HepG2 (cell line): ENCODE data around the gene DELE1. TPM values are rescaled to one million over a fixed set of nuclear protein-coding genes. Genes with fewer than 3 reads are reported as not detected.
A peak's percentile ranks its signal among the peaks of the same experiment; 100 is the strongest.

Source experiments
- ATF2 ChIP-seq: sonication (generic); formaldehyde crosslinking; IDR thresholded peaks from 2 replicates; pipeline ENCODE4 v1.4.0; 2020; ENCODE audit warnings: missing genetic modification reagents
- BORCS8-MEF2B ChIP-seq: sonication (generic); formaldehyde crosslinking; IDR thresholded peaks from 2 replicates; pipeline ENCODE4 v1.8.0; 2022; ENCODE audit warnings: mild to moderate bottlenecking, missing genetic modification reagents
- CHD2 ChIP-seq: IDR thresholded peaks from 2 replicates; pipeline ENCODE4 v1.6.1; 2011; ENCODE audit warnings: low read depth, low read length, improper control_type of control experiment
- E2F1 ChIP-seq: sonication (generic); formaldehyde crosslinking; IDR thresholded peaks from 2 replicates; pipeline ENCODE4 v1.5.0; 2020; ENCODE audit warnings: missing genetic modification reagents
- ELF4 ChIP-seq: sonication (generic); formaldehyde crosslinking; IDR thresholded peaks from 2 replicates; pipeline ENCODE4 v1.5.0; 2020; ENCODE audit warnings: missing genetic modification reagents, mild to moderate bottlenecking, moderate library complexity, borderline replicate concordance
- GATAD2A ChIP-seq: IDR thresholded peaks from 2 replicates; pipeline ENCODE4 v1.6.1; 2016
- HMGXB3 ChIP-seq: sonication (generic); formaldehyde crosslinking; IDR thresholded peaks from 2 replicates; pipeline ENCODE4 v1.4.0; 2020; ENCODE audit warnings: missing genetic modification reagents, borderline replicate concordance
- KLF13 ChIP-seq: sonication (generic); formaldehyde crosslinking; IDR thresholded peaks from 2 replicates; pipeline ENCODE4 v1.4.0; 2020; ENCODE audit warnings: mild to moderate bottlenecking, missing genetic modification reagents
- MEIS1 ChIP-seq: sonication (generic); formaldehyde crosslinking; IDR thresholded peaks from 2 replicates; pipeline ENCODE4 v1.9.0; 2021; ENCODE audit warnings: mild to moderate bottlenecking, missing genetic modification reagents, moderate library complexity, borderline replicate concordance
- MIER2 ChIP-seq: IDR thresholded peaks from 2 replicates; pipeline ENCODE4 v1.6.1; 2016; ENCODE audit warnings: missing biosample characterization, missing genetic modification reagents
- NFRKB ChIP-seq: fragments of 450-650 bp; IDR thresholded peaks from 2 replicates; pipeline ENCODE4 v1.6.1; 2017
- NFYB ChIP-seq: sonication (generic); formaldehyde crosslinking; IDR thresholded peaks from 2 replicates; pipeline ENCODE4 v1.4.0; 2020; ENCODE audit warnings: missing genetic modification reagents
- RFXAP ChIP-seq: sonication (generic); formaldehyde crosslinking; IDR thresholded peaks from 2 replicates; pipeline ENCODE4 v1.4.0; 2020; ENCODE audit warnings: missing genetic modification reagents, borderline replicate concordance
- SNAPC5 ChIP-seq: sonication (generic); formaldehyde crosslinking; IDR thresholded peaks from 2 replicates; pipeline ENCODE4 v1.8.1; 2023; ENCODE audit warnings: mild to moderate bottlenecking, missing genetic modification reagents, borderline replicate concordance
- SP5 ChIP-seq: IDR thresholded peaks from 2 replicates; pipeline ENCODE4 v1.6.1; 2016; ENCODE audit warnings: low read depth, borderline replicate concordance
- SPEN ChIP-seq: sonication (generic); formaldehyde crosslinking; IDR thresholded peaks from 2 replicates; pipeline ENCODE4 v1.5.1; 2020; ENCODE audit warnings: low read depth, mild to moderate bottlenecking, missing genetic modification reagents
- TARDBP ChIP-seq: sonication (generic); formaldehyde crosslinking; IDR thresholded peaks from 2 replicates; pipeline ENCODE4 v1.8.0; 2022; ENCODE audit warnings: mild to moderate bottlenecking, missing genetic modification reagents
- ZNF501 ChIP-seq: sonication (generic); formaldehyde crosslinking; IDR thresholded peaks from 2 replicates; pipeline ENCODE4 v1.5.1; 2020; ENCODE audit warnings: mild to moderate bottlenecking, moderate library complexity, missing genetic modification reagents
- ZNF556 ChIP-seq: sonication (generic); formaldehyde crosslinking; IDR thresholded peaks from 2 replicates; pipeline ENCODE4 v1.4.0; 2020; ENCODE audit warnings: mild to moderate bottlenecking, missing genetic modification reagents, borderline replicate concordance
- ZNF746 ChIP-seq: sonication (generic); formaldehyde crosslinking; IDR thresholded peaks from 2 replicates; pipeline ENCODE4 v1.8.0; 2022; ENCODE audit warnings: mild to moderate bottlenecking, missing genetic modification reagents
- ZNF768 ChIP-seq: sonication (generic); formaldehyde crosslinking; IDR thresholded peaks from 2 replicates; pipeline ENCODE4 v1.4.0; 2020; ENCODE audit warnings: missing genetic modification reagents
- polyA plus RNA-seq, 8 experiments: library from polyadenylated mRNA; depleted of rRNA in 3 of 8; stranded (reverse) in 7 of 8; unstranded in 1 of 8; fragments of >200 nt; fragmentation: Illumina TruSeq in 4 of 8; extraction: Trizol in 4 of 8; gene quantifications; 2 replicates each; pipeline versions ENCODE4 v1.2.1 to v1.2.3, GENCODE V29; 2011 to 2016; ENCODE audit warnings: low read depth in 4 of 8, missing spikeins in 1 of 8, mixed read lengths in 1 of 8; ENCODE audit not compliant: insufficient read depth in 1 of 8
- total RNA-seq, 5 experiments: library from RNA; depleted of rRNA; stranded (reverse); fragments of >200 nt; fragmentation: Illumina TruSeq; extraction: Trizol; gene quantifications; 2 replicates each; pipeline ENCODE4 v1.2.3, GENCODE V29; 2016; ENCODE audit warnings: low read depth in 1 of 5

DELE1 gene
- total and polyA plus RNA-seq, 2 of the 13 experiments (the other 11 are each of a cell fraction or from before 2014, with no cell fraction given): 57.5 to 90.3 TPM

GRCh38 chr5:141960449-141961323 is 37.0 kb downstream of the DELE1 start (continued):
- TF ChIP-seq SNAPC5 (CRISPR knock-in tag) (no peak), SPEN (CRISPR knock-in tag) (peak; percentile 43; the same call in 1 of the 2 replicates), RFXAP (CRISPR knock-in tag) (no peak), NFYB (CRISPR knock-in tag) (no peak), MIER2 (CRISPR knock-in tag) (peak; percentile 53; the same call in 1 of the 2 replicates), ATF2 (CRISPR knock-in tag) (no peak), TARDBP (CRISPR knock-in tag) (peak; percentile 27; the same call in 1 of the 2 replicates), E2F1 (CRISPR knock-in tag) (no peak), CHD2 (no peak), BORCS8-MEF2B (peak; percentile 51; the same call in 1 of the 2 replicates), KLF13 (CRISPR knock-in tag) (no peak), ZNF501 (0 out of 2 replicates have a peak, but pooled peaks have one; percentile 20), NFRKB (no peak), GATAD2A (CRISPR knock-in tag) (0 out of 2 replicates have a peak, but pooled peaks have one; percentile 34), HMGXB3 (CRISPR knock-in tag) (no peak), MEIS1 (no peak), ZNF556 (CRISPR knock-in tag) (0 out of 2 replicates have a peak, but pooled peaks have one; percentile 61), ZNF746 (CRISPR knock-in tag) (no peak), ZNF768 (no peak), SP5 (0 out of 2 replicates have a peak, but pooled peaks have one; percentile 17), ELF4 (CRISPR knock-in tag) (peak; percentile 57; the same call in 1 of the 2 replicates)
